ENCODE measurements around the gene DNM3.

GRCh38 chr1:172377565-172377964, 536.3 kb downstream of the DNM3 start:
- TF ChIP-seq TARDBP (IDR thresholded peaks at IDR 0.05): no peak
- TF ChIP-seq CTBP1 (IDR thresholded peaks at IDR 0.05; ENCODE audit: borderline replicate concordance): no peak
